Measurements from ENCODE around the gene LZTS3.
A peak's percentile ranks its signal among the peaks of the same experiment; 100 is the strongest.
"Not testable (repeated sequence)": the region's sequence is repeated elsewhere in the genome, so short reads cannot be mapped to it uniquely, and the experiment has no call there.

LZTS3 gene

DNA sequence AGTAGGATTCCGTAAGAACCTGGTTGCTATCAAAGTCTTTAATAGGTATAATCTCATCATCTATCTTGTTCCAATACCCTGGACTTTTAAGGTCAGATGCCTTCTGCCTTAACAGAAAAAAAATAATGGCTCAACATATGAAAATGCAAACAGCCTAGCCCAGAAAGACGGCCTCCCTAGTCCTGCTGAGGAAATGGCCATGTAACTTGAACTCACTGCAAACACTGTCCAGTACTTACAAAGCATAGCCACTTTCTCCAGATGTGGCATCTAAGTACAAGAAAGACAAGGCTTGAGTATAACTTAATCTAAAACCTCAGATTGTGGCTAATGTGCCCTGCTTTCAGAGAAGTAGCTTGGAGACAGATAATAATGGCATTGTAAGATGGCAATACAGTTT lies 40.2 kb downstream of the LZTS3 start:
- DNase-seq, result no peak

- DNase-seq, result no peak
Measured at GRCh38 chr20:3130051-3130600, 43.2 kb downstream of the LZTS3 start.

- DNase-seq, result no peak
Measured at GRCh38 chr20:3129094-3129493, 44.3 kb downstream of the LZTS3 start.

DNA sequence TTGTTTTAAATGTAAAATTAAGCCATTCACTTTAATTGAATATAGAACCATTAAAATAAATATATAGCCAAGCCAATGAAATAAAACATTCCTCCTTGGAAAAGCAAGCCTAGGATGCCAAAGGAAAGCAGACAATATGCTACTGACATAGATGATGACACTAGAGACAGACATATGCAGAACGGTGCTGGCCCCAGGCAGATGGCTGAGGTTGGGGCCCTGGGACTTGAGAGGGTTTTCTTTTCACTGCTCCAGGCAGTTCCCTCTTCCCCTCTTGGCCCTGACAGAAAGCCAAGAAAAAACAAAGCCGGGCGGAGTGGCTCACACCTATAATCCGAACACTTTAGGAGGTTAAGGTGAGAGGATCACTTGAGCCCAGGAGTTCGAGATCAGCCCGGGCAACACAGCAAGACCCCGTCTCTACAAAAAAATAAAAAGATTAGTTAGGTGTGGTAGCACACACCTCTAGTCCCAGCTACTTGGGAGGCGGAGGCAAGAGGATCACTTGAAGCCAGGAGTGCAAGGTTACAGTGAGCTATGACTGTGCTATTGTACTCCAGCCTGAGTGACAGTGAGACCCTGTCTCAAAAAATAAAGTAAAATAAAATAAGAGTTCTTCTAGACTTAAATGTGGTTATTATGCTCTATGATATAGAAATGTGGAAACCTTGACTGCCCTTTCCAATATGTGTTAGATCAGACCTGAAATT lies 44.9 kb downstream of the LZTS3 start:
- DNase-seq, result no peak

GRCh38 chr20:3126527-3126859 lies 46.9 kb downstream of the LZTS3 start:
- no peak for DNase-seq

GRCh38 chr20:3125776-3126526 lies 47.4 kb downstream of the LZTS3 start:
- not testable (repeated sequence) for DNase-seq

- DNase-seq, result not testable (repeated sequence)
Measured at GRCh38 chr20:3124773-3125560, 48.4 kb downstream of the LZTS3 start.

- DNase-seq, result not testable (repeated sequence)
Measured at GRCh38 chr20:3124163-3124562, 49.2 kb downstream of the LZTS3 start.

DNA sequence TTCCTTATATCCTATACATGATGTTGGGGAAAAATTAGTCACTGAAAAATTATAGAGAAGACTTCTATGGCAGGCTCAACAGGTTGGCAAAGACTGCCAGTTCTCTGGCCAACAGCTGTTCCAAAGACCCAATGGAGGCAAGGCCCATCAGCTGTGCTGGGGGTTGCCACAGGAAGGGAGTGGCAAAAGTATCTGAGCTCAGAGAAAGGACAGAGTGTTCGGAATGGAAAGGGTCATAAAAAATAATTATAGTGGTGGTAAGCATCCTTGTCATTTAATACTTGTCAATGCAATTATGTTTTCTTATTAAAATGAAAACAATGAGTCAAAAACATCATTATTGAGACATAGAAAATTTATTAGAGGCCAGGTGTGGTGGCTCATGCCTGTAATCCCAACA lies 49.8 kb downstream of the LZTS3 start:
- no peak for DNase-seq

GRCh38 chr20:3121955-3122610 lies 51.3 kb downstream of the LZTS3 start:
- no peak for DNase-seq

GRCh38 chr20:3121271-3121911 lies 52.0 kb downstream of the LZTS3 start:
- DNase-seq, result no peak

DNA sequence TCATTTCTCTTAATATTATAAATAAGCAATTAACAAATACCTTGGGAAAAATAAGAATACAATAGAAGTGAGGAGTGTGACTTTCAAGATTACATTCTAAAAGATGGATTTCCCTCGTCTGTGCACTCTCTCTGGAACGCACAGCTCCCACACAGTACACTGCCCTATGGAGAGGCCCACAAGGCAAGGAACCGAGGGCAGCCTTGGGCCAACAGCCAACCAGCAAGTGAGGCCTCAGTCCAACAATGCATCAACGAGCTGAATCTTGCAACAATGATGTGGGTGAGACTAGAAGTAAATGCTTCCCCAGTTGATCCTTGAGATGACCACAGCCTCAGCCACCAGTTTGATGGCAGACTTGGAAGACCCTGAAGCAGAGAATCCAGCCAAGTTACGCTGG lies 54.3 kb downstream of the LZTS3 start:
- DNase-seq, result no peak

DNA sequence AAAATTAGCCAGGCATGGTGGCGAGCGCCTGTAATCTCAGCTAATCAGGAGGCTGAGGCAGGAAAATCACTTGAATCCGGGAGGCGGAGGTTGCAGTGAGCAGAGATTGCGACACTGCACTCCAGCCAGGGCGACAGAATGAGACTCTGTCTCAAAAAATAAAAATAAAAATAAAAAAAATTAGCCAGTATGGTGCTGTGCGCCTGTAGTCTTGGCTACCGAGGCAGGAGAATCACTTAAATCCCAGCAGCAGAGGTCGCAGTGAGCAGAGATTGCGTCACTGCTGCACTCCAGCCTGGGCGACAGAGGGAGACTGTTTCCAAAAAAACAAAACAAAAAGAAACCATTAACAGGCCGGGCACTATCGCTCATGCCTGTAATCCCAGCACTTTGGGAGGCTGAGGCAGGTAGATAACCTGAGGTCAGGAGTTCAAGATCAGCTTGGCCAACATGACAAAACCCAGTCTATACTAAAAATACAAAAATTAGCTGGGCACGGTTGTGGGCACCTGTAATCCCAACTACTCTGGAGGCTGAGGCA lies 55.4 kb downstream of the LZTS3 start:
- DNase-seq, result peak; percentile 35

- no peak for DNase-seq
Measured at GRCh38 chr20:3116341-3116740, 57.0 kb downstream of the LZTS3 start.

DNA sequence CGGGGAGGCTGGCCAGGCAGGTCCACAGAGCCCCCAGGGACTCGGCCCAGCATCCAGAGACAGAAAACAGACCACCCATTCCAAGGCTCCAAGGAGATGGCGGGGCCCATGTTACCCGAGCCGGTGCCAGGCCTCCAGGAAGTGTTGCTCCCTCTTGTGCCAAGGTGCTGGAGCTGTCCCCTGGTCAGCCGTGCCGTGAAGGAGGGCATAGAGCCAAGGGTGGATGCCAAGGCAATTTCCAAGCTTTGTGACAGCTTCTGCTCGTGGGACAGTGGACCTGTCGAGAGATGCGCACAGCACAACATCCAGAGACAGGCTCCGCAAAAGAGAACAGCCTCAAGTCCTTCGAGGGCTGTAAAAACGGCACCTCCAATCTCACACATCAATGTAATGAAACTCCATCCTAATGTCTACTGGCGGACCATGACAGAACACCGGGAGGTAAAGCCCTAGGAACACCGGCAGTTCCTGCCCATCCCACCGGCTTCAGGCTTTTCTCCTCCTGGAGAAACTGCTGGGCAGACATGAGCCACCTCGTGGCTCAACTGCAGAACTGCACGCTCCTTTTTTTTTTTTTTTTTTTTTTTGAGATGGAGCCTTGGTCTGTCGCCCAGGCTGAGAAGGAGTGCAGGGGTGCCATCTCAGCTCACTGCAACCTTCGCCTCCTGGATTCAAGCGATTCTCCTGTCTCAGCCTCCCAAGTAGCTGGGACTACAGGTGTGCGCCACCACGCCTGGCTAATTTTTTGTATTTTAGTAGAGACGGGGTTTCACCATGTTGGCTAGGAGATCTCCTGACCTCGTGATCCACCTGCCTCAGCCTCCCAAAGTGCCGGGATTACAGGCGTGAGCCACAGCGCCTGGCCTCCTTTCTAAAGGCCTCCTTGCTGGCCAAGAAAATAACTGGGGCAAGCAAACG lies 57.9 kb downstream of the LZTS3 start:
- peak; percentile 37 for DNase-seq
